Heart right ventricle (tissue), 16 donors: ENCODE measurements around the gene FKBP7. TPM values are rescaled to one million over a fixed set of nuclear protein-coding genes. Genes with fewer than 3 reads are reported as not detected.

Experiments
- ATAC-seq, 8 donors: fragments of 200-7000 bp; cut with Tn5 transposase; one replicate each; pipeline ENCODE4 v1.9.1; 2020; ENCODE audit warnings: mild to moderate bottlenecking in 8 of 8, moderate library complexity in 8 of 8, moderate number of reproducible peaks in 1 of 8
- DNase-seq, 2 donors: peaks; one replicate each; pipeline ENCODE4 v3.0.0-alpha.2; 2020
- H3K27ac ChIP-seq, 10 donors: fragments of 200-600 bp; sonication (generic) in 2 of 10; one replicate each; pipeline versions ENCODE4 v1.5.0 to v1.8.0; 2020 to 2022; ENCODE audit warnings: mild to moderate bottlenecking in 3 of 10
- H3K27me3 ChIP-seq, 7 donors: fragments of 200-600 bp; one replicate each; pipeline ENCODE4 v1.8.0; 2021 to 2022; ENCODE audit warnings: mild to moderate bottlenecking in 2 of 7
- H3K36me3 ChIP-seq, 9 donors: fragments of 200-600 bp; sonication (generic) in 1 of 9; one replicate each; pipeline versions ENCODE4 v1.5.0 to v1.8.0; 2020 to 2022; ENCODE audit warnings: mild to moderate bottlenecking in 2 of 9
- H3K4me1 ChIP-seq, 9 donors: fragments of 200-600 bp; sonication (generic) in 1 of 9; one replicate each; pipeline versions ENCODE4 v1.5.0 to v1.8.0; 2020 to 2022; ENCODE audit warnings: mild to moderate bottlenecking in 4 of 9
- H3K4me3 ChIP-seq, 10 donors: fragments of 200-600 bp; sonication (generic) in 2 of 10; one replicate each; pipeline versions ENCODE4 v1.5.0 to v1.8.0; 2020 to 2022; ENCODE audit warnings: mild to moderate bottlenecking in 7 of 10, moderate library complexity in 2 of 10
- H3K9me3 ChIP-seq, 11 donors: fragments of 200-600 bp in 10 of 11; sonication (generic) in 2 of 11; one replicate each; pipeline versions ENCODE4 v1.5.0 to v1.8.0; 2013 to 2022; ENCODE audit warnings: mild to moderate bottlenecking in 2 of 11, control low read depth in 1 of 11, moderate library complexity in 1 of 11
- CTCF ChIP-seq, 9 donors: fragments of 200-600 bp; sonication (generic) in 2 of 9; IDR thresholded peaks; one replicate each; pipeline versions ENCODE4 v1.5.0 to v1.8.0; 2021 to 2022; ENCODE audit warnings: antibody characterized with exemption in 9 of 9, mild to moderate bottlenecking in 5 of 9, moderate library complexity in 1 of 9
- WGBS, 2 donors: extraction: QIAGEN DNeasy Blood & Tissue Kit; methylation state at CpG; one replicate each; pipeline ENCODE4 v1.1.7; 2013; ENCODE audit warnings: inconsistent platforms in 1 of 2; 5-methylcytosine and 5-hydroxymethylcytosine counted together
- intact Hi-C, 10 donors: fragments of 100-400 bp; cut with DNase I; formaldehyde crosslinking; loops; one replicate each; pipeline versions ENCODE4 v1.11.1 to v1.14.2; 2022
- polyA plus RNA-seq, 2 donors: library from polyadenylated mRNA; stranded (reverse); fragments of 200-250 nt; gene quantifications; one replicate each; pipeline ENCODE4 v1.2.3, GENCODE V29; 2013
- total RNA-seq, 10 donors: library from RNA; stranded (reverse); fragmentation: NEBNext Ultra II Directional in 3 of 10; extraction: Animal tissue kit (Norgen Biotek cat#: 25700) in 3 of 10; gene quantifications; one replicate each; pipeline versions ENCODE4 v1.2.1 to v1.2.4, GENCODE V29; 2021 to 2023
- donor health status: Arrhythmogenic right ventricular cardiomyopathy.
- donor health status: ischemic (EF 13 %, LVEDD 7.1; RV severe dilation, severe dysfunction).
- donor health status: healthy with polysubstance abuse.
- donor health status: DM: no; HTN: yes; CAD: no.
- donor health status: DM: no; HTN: no; CAD: no.
- donor health status: ischemic (EF 25% LVEDD 6.9; RV normal size, moderate dysfunction).
- donor health status: ischemic (EF 25% LVEDD 5.7; RV mildly dilated, moderate dysfunction).
- donor health status: healthy.
- donor health status: DM: yes; HTN: yes; CAD: no.
- donor health status: Ischemic cardiomyopathy.
- donor health status: ischemic (EF 35%, LVEDD 5.7; RV mildly dilated, moderate dysfunction).
- donor health status: nonischemic (EF 11% LVEDD 7.7; RV severe dilation, severe dysfunction).
- donor health status: DM: yes; HTN: yes; CAD: no.
- donor health status: PGD.
- donor health status: ischemic (EF 29% LVEDD 5.4; RV normal size, mild dysfunction).
- donor health status: nonischemic (EF 23%, LVEDD 6.1; RV moderate dilation, normal function).

FKBP7 gene
- total and polyA plus RNA-seq, 12 donors, result 6.1 to 12.4 (median 9.2) TPM

DNA sequence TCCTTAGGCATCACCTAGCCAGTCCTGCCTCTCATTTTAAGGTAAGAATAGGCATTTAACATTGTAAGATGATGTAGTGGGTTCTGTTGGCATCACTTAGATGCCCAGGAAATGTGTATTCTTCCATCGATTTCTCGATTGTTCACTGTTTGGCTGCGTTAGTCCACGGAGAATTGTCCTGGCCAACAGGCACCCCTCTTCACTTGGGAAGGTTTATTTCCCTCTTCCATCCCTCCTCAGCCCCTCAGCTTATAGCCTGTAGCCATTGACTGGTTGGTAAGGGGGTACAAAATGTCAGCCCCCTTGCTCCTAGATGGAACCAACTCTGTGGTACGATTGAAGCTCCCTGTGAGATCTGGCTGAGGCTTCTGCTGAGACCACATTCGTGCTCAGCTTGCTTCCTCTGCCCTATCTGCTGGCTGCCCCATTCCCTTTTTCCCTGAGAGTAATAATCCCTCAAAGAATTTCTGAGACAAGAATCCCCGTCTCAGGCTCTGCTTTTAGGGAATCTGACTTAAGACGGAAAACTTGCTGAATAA lies 45.3 kb upstream of the FKBP7 start:
- H3K4me1 ChIP-seq, result peaks cover 0 to 28% (median 3%) of the 10 kb centered on the region in 9 donors
- intact Hi-C loops, result loop anchor here in 2 of 10 donors (2.0 to 5.0 kb wide), 2 partner anchors 41 to 43 kb away; partner anchors contain the start of gene PLEKHA3 (in 2 of the 2)
- peak overlapping the region in 9 of 10 donors; percentile 50 to 87 (median 71) for H3K27ac ChIP-seq
- peaks cover 0 to 46% (median 26%) of the 10 kb centered on the region in 9 donors for H3K36me3 ChIP-seq
- H3K9me3 ChIP-seq, result no peaks in the 10 kb centered on the region
- peak overlapping the region; percentile 22 to 72 (median 61) for H3K4me3 ChIP-seq
- DNase-seq (no peak), ATAC-seq (peak in 7 of 8 donors; percentile 20 to 59 (median 32))
- no peak for TF ChIP-seq CTCF (IDR thresholded peaks at IDR 0.05)
- H3K27me3 ChIP-seq, result no peaks in the 10 kb centered on the region
- WGBS, 2 donors, result 30 to 32% methylated on average over 8 of the region's 8 CpGs

DNA sequence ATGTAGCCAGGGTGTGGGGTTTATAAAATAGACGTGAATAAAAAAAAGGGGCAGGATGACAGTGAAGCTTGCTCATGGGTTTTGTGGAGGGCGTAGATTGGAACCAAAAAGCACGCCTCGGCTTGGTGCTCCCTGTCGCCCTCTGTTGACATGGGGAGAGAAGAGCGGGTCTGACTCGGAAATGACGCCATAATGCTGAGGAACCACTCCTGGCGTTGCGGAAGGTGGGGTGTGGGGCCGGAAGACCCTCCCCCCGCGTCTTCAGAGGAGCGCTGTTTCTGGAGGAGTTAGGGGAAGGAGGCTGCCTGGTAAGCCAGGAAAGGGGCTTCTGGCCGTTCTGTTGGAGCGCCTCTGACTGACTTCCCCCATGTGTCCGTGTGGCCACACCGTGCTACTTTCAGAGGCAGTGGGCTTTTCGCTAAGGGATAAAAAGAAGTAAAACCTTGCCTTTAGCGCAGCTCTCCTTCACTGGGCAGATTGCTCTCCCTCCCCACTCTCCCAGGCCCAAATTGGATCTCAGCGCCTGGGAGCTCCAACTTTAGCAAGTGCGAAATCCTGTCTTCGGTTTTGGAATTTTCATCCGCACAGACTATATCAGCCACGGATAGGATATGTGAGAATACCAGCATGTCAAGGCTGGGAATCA lies 44.7 kb upstream of the FKBP7 start:
- 9 to 25% methylated on average over 25 of the region's 25 CpGs for WGBS, 2 donors
- peak overlapping the region in 9 of 10 donors; percentile 50 to 87 (median 71) for H3K27ac ChIP-seq
- intact Hi-C loops, result loop anchor here in 2 of 10 donors (2.0 to 5.0 kb wide), 2 partner anchors 41 to 42 kb away; partner anchors contain the start of gene PLEKHA3 (in 2 of the 2)

DNA sequence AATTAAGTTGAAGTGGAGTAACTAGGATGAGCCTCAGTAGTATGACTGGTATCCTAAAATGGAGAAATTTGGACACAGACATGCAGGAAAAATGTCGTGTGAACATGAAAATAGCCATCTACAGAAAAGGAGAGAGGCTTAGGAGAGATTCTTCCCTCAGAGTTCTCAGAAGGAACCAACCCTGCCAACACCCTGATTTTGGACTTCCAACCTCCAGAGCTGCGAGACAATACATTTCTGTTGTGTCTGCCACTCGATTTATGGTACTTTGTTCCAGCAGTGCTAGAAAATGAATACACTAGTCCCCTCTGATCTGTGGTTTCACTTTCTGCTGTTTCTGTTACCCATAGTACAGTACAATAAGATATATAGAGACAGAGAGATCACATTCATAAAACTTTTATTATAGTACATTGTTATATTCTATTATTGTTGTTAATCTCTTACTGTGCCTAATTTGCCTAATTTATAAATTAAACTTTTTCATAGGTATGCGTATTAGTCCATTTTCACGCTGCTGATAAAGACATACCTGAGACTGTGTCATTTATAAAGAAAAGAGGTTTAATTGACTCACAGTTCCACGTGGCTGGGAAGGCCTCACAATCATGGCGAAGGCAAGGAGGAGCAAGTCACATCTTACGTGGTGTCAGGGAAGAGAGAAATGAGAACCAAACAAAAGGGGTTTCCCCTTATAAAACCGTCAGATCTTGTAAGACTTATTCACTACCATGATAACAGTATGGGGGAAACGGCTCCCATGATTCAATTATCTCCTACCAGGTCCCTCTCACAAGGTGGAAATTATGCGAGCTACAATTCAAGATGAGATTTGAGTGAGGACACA lies 43.1 kb upstream of the FKBP7 start:
- no peaks in the 10 kb centered on the region for H3K27me3 ChIP-seq
- no peaks in the 10 kb centered on the region for H3K9me3 ChIP-seq
- H3K4me1 ChIP-seq, result peaks cover 0 to 13% (median 0%) of the 10 kb centered on the region in 9 donors
- intact Hi-C loops, result loop anchor here in 2 of 10 donors (2.0 to 5.0 kb wide), 2 partner anchors 39 to 41 kb away; partner anchors contain the start of gene PLEKHA3 (in 2 of the 2)
- H3K27ac ChIP-seq, result no peak overlapping the region
- TF ChIP-seq CTCF (IDR thresholded peaks at IDR 0.05), result no peak
- peaks cover 0 to 39% (median 20%) of the 10 kb centered on the region in 9 donors for H3K36me3 ChIP-seq
- H3K4me3 ChIP-seq, result no peak overlapping the region
- 93 to 96% methylated on average over 11 of the region's 11 CpGs for WGBS, 2 donors
- ATAC-seq (no peak), DNase-seq (no peak)

More for the DNA sequence above, 44.7 kb upstream of the FKBP7 start:
- Histone ChIP-seq H3K4me3 (peak overlapping the region; percentile 22 to 72 (median 61)), H3K4me1 (peaks cover 0 to 27% (median 2%) of the 10 kb centered on the region in 9 donors), H3K9me3 (no peaks in the 10 kb centered on the region), H3K36me3 (peaks cover 0 to 46% (median 27%) of the 10 kb centered on the region in 9 donors), H3K27me3 (no peaks in the 10 kb centered on the region)
- TF ChIP-seq CTCF (IDR thresholded peaks at IDR 0.05), result peak; percentile 62 to 86 (median 77)
- peak; percentile 78 to 80 for DNase-seq
- ATAC-seq, result peak; percentile 86 to 95 (median 90)

- WGBS, 2 donors, result 67 to 96% methylated on average over 1 of the region's 1 CpG
- Histone ChIP-seq H3K4me1 (no peaks in the 10 kb centered on the region), H3K9me3 (no peaks in the 10 kb centered on the region), H3K36me3 (peaks cover 0 to 63% (median 12%) of the 10 kb centered on the region in 9 donors), H3K27ac (no peak overlapping the region), H3K4me3 (no peak overlapping the region), H3K27me3 (no peaks in the 10 kb centered on the region)
- DNase-seq (no peak), ATAC-seq (no peak)
- intact Hi-C loops, result no loop called here
- no peak for TF ChIP-seq CTCF (IDR thresholded peaks at IDR 0.05)
These were observed 39.1 kb upstream of the FKBP7 start for GRCh38 chr2:178517496-178517895.
